ENCODE data around the gene VPS54. TPM values are rescaled to one million over a fixed set of nuclear protein-coding genes. Genes with fewer than 3 reads are reported as not detected.

The VPS54 gene
- total RNA-seq, 4 donors from 2014 or later, result 19.0 to 24.1 (median 23.4) TPM

GRCh38 chr2:63914311-63914710 is 104.9 kb downstream of the VPS54 start:
- no peak overlapping the region for H3K4me3 ChIP-seq
- H3K9me3 ChIP-seq, result no peaks in the 10 kb centered on the region
- no peaks in the 10 kb centered on the region for H3K4me1 ChIP-seq
- intact Hi-C loops (cut with DNase I), result no loop called here
- 100% methylated on average over 1 of the region's 1 CpG for WGBS
- no peak overlapping the region for H3K27ac ChIP-seq (replicated peaks in 1 of 4)
- H3K27me3 ChIP-seq, result no peaks in the 10 kb centered on the region
- peaks cover 10 to 86% (median 54%) of the 10 kb centered on the region in 4 donors for H3K36me3 ChIP-seq
- no peak for DNase-seq (ENCODE audit: extremely low spot score)
- no peak for TF ChIP-seq EP300 (IDR thresholded peaks at IDR 0.05)
- no peak for TF ChIP-seq CTCF (IDR thresholded peaks at IDR 0.05)
- no peak for TF ChIP-seq POLR2A (IDR thresholded peaks at IDR 0.05; ENCODE audit: low read depth)
- no peak for TF ChIP-seq POLR2AphosphoS5 (IDR thresholded peaks at IDR 0.05)

GRCh38 chr2:63903003-63903402 is 116.2 kb downstream of the VPS54 start:
- 94% methylated on average over 2 of the region's 2 CpGs for WGBS
- intact Hi-C loops (cut with DNase I), result no loop called here
- no peak overlapping the region for H3K27ac ChIP-seq (replicated peaks in 1 of 4)
- DNase-seq (ENCODE audit: extremely low spot score), result no peak
- H3K4me3 ChIP-seq, result no peak overlapping the region
- H3K27me3 ChIP-seq, result no peaks in the 10 kb centered on the region
- H3K4me1 ChIP-seq, result no peaks in the 10 kb centered on the region
- peaks cover 0 to 12% (median 8%) of the 10 kb centered on the region in 4 donors for H3K9me3 ChIP-seq
- no peak for TF ChIP-seq POLR2AphosphoS5 (IDR thresholded peaks at IDR 0.05)
- no peak for TF ChIP-seq EP300 (IDR thresholded peaks at IDR 0.05)
- TF ChIP-seq CTCF (IDR thresholded peaks at IDR 0.05), result no peak
- no peak for TF ChIP-seq POLR2A (IDR thresholded peaks at IDR 0.05; ENCODE audit: low read depth)
- peaks cover 4 to 54% (median 42%) of the 10 kb centered on the region in 4 donors for H3K36me3 ChIP-seq

- no peak for DNase-seq (ENCODE audit: extremely low spot score)
- peaks cover 4 to 57% (median 43%) of the 10 kb centered on the region in 4 donors for H3K36me3 ChIP-seq
- TF ChIP-seq EP300 (IDR thresholded peaks at IDR 0.05) (no peak), POLR2AphosphoS5 (IDR thresholded peaks at IDR 0.05) (no peak), CTCF (IDR thresholded peaks at IDR 0.05) (no peak), POLR2A (IDR thresholded peaks at IDR 0.05; ENCODE audit: low read depth) (no peak)
- no peak overlapping the region for H3K27ac ChIP-seq (replicated peaks in 1 of 4)
- H3K4me3 ChIP-seq, result no peak overlapping the region
- H3K4me1 ChIP-seq, result no peaks in the 10 kb centered on the region
- intact Hi-C loops (cut with DNase I), result no loop called here
- H3K27me3 ChIP-seq, result no peaks in the 10 kb centered on the region
- H3K9me3 ChIP-seq, result peaks cover 0 to 12% (median 8%) of the 10 kb centered on the region in 4 donors
These were observed 117.1 kb downstream of the VPS54 start for GRCh38 chr2:63902149-63902548.

GRCh38 chr2:63899639-63900038 is 119.6 kb downstream of the VPS54 start:
- DNase-seq (ENCODE audit: extremely low spot score), result no peak
- Histone ChIP-seq H3K4me3 (no peak overlapping the region), H3K9me3 (peaks cover 0 to 12% (median 8%) of the 10 kb centered on the region in 4 donors), H3K27me3 (no peaks in the 10 kb centered on the region), H3K36me3 (peaks cover 8 to 65% (median 41%) of the 10 kb centered on the region in 4 donors), H3K27ac (replicated peaks in 1 of 4) (no peak overlapping the region), H3K4me1 (no peaks in the 10 kb centered on the region)
- WGBS, result 88% methylated on average over 1 of the region's 1 CpG
- TF ChIP-seq POLR2A (IDR thresholded peaks at IDR 0.05; ENCODE audit: low read depth), result no peak
- TF ChIP-seq CTCF (IDR thresholded peaks at IDR 0.05), result no peak
- TF ChIP-seq EP300 (IDR thresholded peaks at IDR 0.05), result no peak
- TF ChIP-seq POLR2AphosphoS5 (IDR thresholded peaks at IDR 0.05), result no peak
- intact Hi-C loops (cut with DNase I), result no loop called here

GRCh38 chr2:63898839-63899238 is 120.4 kb downstream of the VPS54 start:
- no peak for DNase-seq (ENCODE audit: extremely low spot score)
- H3K27ac ChIP-seq (replicated peaks in 1 of 4), result no peak overlapping the region
- TF ChIP-seq CTCF (IDR thresholded peaks at IDR 0.05) (no peak), POLR2AphosphoS5 (IDR thresholded peaks at IDR 0.05) (no peak), EP300 (IDR thresholded peaks at IDR 0.05) (no peak), POLR2A (IDR thresholded peaks at IDR 0.05; ENCODE audit: low read depth) (no peak)
- H3K36me3 ChIP-seq, result peaks cover 8 to 73% (median 45%) of the 10 kb centered on the region in 4 donors
- peaks cover 0 to 12% (median 8%) of the 10 kb centered on the region in 4 donors for H3K9me3 ChIP-seq
- over 99% methylated on average over 5 of the region's 5 CpGs for WGBS
- intact Hi-C loops (cut with DNase I), result no loop called here
- no peaks in the 10 kb centered on the region for H3K4me1 ChIP-seq
- no peaks in the 10 kb centered on the region for H3K27me3 ChIP-seq
- H3K4me3 ChIP-seq, result no peak overlapping the region

All from esophagus muscularis mucosa (tissue), 4 donors.